Upper lobe of left lung (tissue), 4 donors: Measurements from ENCODE around the gene RBM12.
A peak's percentile ranks its signal among the peaks of the same experiment; 100 is the strongest.

ENCODE experiments used
- CTCF ChIP-seq, 6 experiments: fragments of 450-650 bp in 4 of 6; fragments of 200-600 bp in 2 of 6; sonication (generic) in 2 of 6; IDR thresholded peaks; one replicate each; pipeline ENCODE4 v1.5.1; 2016 to 2019; ENCODE audit warnings: antibody characterized with exemption in 6 of 6
- EP300 ChIP-seq, 4 donors: sonication (generic); formaldehyde crosslinking; IDR thresholded peaks; one replicate each; pipeline ENCODE4 v1.5.1; 2017; ENCODE audit warnings: antibody characterized with exemption in 4 of 4, control low read depth in 2 of 4
- POLR2AphosphoS5 ChIP-seq, 2 donors: sonication (generic); formaldehyde crosslinking; IDR thresholded peaks; one replicate each; pipeline ENCODE4 v1.5.1; 2017; ENCODE audit warnings: antibody characterized with exemption in 2 of 2

DNA sequence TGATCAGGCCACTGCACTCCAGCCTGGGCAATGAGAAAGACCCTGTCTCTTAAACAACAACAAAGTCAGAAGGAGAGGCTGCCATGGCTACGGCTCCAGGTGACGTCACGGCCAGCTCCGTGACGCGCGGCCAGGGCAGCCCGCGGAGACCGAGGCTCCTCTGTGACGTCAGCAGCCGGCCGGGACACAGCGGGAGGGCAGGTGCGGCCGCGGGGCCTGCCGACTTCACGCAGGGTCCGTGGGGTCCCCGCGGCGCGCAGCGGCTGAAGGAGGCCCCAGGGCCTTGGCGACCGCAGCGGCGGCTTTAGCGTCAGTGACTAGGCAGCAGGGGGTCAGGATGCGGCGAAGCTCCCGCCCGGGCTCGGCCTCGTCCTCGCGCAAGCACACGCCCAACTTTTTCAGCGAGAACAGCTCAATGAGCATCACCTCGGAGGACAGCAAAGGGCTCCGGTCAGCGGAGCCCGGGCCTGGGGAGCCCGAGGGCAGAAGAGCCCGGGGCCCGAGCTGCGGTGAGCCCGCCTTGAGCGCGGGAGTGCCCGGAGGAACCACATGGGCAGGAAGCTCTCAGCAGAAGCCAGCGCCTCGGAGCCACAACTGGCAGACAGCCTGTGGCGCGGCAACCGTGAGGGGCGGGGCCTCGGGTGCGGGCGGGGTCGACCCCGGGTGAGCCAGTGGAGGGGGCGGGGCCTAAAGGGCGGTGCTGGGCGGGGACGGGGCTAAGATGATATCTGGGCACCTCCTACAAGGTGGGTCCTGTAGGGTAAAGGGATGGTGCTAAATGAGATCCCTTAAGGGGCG, 48.8 kb downstream of the RBM12 start, which contains the start of gene SPAG4:
- peak in 2 of 6 experiments; percentile 9 to 12 for TF ChIP-seq CTCF (IDR thresholded peaks at IDR 0.05)
- peak; percentile 62 to 63 for TF ChIP-seq POLR2AphosphoS5 (IDR thresholded peaks at IDR 0.05)
- no peak for TF ChIP-seq EP300 (IDR thresholded peaks at IDR 0.05)
